ENCODE results near the gene FGD2. TPM values are rescaled to one million over a fixed set of nuclear protein-coding genes. Genes with fewer than 3 reads are reported as not detected.

The FGD2 gene
- total RNA-seq, 4 donors from 2014 or later: 2.7 to 9.2 (median 5.2) TPM

- no peak for TF ChIP-seq POLR2A (IDR thresholded peaks at IDR 0.05)
- no peak for TF ChIP-seq CTCF (IDR thresholded peaks at IDR 0.05)
- DNase-seq (ENCODE audit: low spot score in 2 of 2): no peak
- WGBS, 2 donors: 82 to 83% methylated on average over 11 of the region's 11 CpGs
- no peak overlapping the region for H3K4me3 ChIP-seq (ENCODE audit: low read depth, poor library complexity, severe bottlenecking)
- intact Hi-C loops (cut with DNase I; ENCODE audit: low total_unique reads): no loop called here
These were observed 26.8 kb upstream of the FGD2 start for GRCh38 chr6:36978421-36979346.

- TF ChIP-seq CTCF (IDR thresholded peaks at IDR 0.05) (no peak), POLR2A (IDR thresholded peaks at IDR 0.05) (no peak)
- WGBS, 2 donors: 27 to 31% methylated on average over 4 of the region's 4 CpGs
- H3K4me3 ChIP-seq (ENCODE audit: low read depth, poor library complexity, severe bottlenecking): no peak overlapping the region
- intact Hi-C loops (cut with DNase I; ENCODE audit: low total_unique reads): no loop called here
- DNase-seq (ENCODE audit: low spot score in 2 of 2): no peak
These were observed 26.1 kb upstream of the FGD2 start for GRCh38 chr6:36979347-36979742.

GRCh38 chr6:36980129-36980528, 25.3 kb upstream of the FGD2 start:
- 76 to 80% methylated on average over 6 of the region's 6 CpGs for WGBS, 2 donors
- DNase-seq (ENCODE audit: low spot score in 2 of 2): no peak
- H3K4me3 ChIP-seq (ENCODE audit: low read depth, poor library complexity, severe bottlenecking): no peak overlapping the region
- TF ChIP-seq CTCF (IDR thresholded peaks at IDR 0.05) (no peak), POLR2A (IDR thresholded peaks at IDR 0.05) (no peak)
- intact Hi-C loops (cut with DNase I; ENCODE audit: low total_unique reads): no loop called here

- intact Hi-C loops (cut with DNase I; ENCODE audit: low total_unique reads): no loop called here
- no peak overlapping the region for H3K4me3 ChIP-seq (ENCODE audit: low read depth, poor library complexity, severe bottlenecking)
- TF ChIP-seq POLR2A (IDR thresholded peaks at IDR 0.05) (no peak), CTCF (IDR thresholded peaks at IDR 0.05) (no peak)
- 70 to 78% methylated on average over 13 to 14 of the region's 14 CpGs for WGBS, 2 donors
- no peak for DNase-seq (ENCODE audit: low spot score in 2 of 2)
These were observed 24.4 kb upstream of the FGD2 start for GRCh38 chr6:36980876-36981619.

- no peak overlapping the region for H3K4me3 ChIP-seq (ENCODE audit: low read depth, poor library complexity, severe bottlenecking)
- intact Hi-C loops (cut with DNase I; ENCODE audit: low total_unique reads): no loop called here
- no peak for DNase-seq (ENCODE audit: low spot score in 2 of 2)
- TF ChIP-seq POLR2A (IDR thresholded peaks at IDR 0.05): no peak
- TF ChIP-seq CTCF (IDR thresholded peaks at IDR 0.05): no peak
- WGBS, 2 donors: 89 to 90% methylated on average over 3 of the region's 3 CpGs
These were observed 21.9 kb upstream of the FGD2 start for GRCh38 chr6:36983538-36983937.

Data from lower leg skin (tissue), 4 donors.